Subcutaneous abdominal adipose tissue (tissue), 5 donors: ENCODE data around the gene SLX4IP.

Experiments
- H3K27ac ChIP-seq: one replicate; pipeline ENCODE4 v1.7.0; 2013; ENCODE audit warnings: low read depth, mild to moderate bottlenecking, inconsistent platforms, low read length, moderate library complexity
- H3K27me3 ChIP-seq, 5 donors: one replicate each; pipeline ENCODE4 v1.7.0; 2013; ENCODE audit warnings: low read length in 5 of 5, inconsistent platforms in 1 of 5; ENCODE audit not compliant: control insufficient read depth in 5 of 5, insufficient read depth in 4 of 5
- H3K36me3 ChIP-seq, 5 donors: one replicate each; pipeline ENCODE4 v1.7.0; 2013; ENCODE audit warnings: low read length in 5 of 5; ENCODE audit not compliant: control insufficient read depth in 5 of 5, insufficient read depth in 5 of 5
- H3K4me1 ChIP-seq, 5 donors: one replicate each; pipeline ENCODE4 v1.7.0; 2013; ENCODE audit warnings: low read length in 5 of 5, mild to moderate bottlenecking in 3 of 5, moderate library complexity in 1 of 5; ENCODE audit not compliant: control insufficient read depth in 5 of 5, insufficient read depth in 5 of 5
- H3K4me3 ChIP-seq, 5 donors: one replicate each; pipeline ENCODE4 v1.7.0; 2013; ENCODE audit warnings: low read length in 5 of 5, low read depth in 1 of 5
- H3K9ac ChIP-seq, 5 donors: one replicate each; pipeline ENCODE4 v1.7.0; 2013; ENCODE audit warnings: low read length in 5 of 5, mild to moderate bottlenecking in 4 of 5, moderate library complexity in 3 of 5
- H3K9me3 ChIP-seq, 5 donors: one replicate each; pipeline ENCODE4 v1.7.0; 2013; ENCODE audit warnings: low read length in 5 of 5; ENCODE audit not compliant: control insufficient read depth in 5 of 5
- donor health status: healthy.
- donor health status: healthy.
- donor health status: healthy.
- donor health status: healthy.
- donor health status: healthy.

SLX4IP gene

GRCh38 chr20:10659651-10660601 lies 224.8 kb downstream of the SLX4IP start:
- H3K9ac ChIP-seq, result no peak overlapping the region
- H3K9me3 ChIP-seq, result no peaks in the 10 kb centered on the region
- no peak overlapping the region for H3K4me3 ChIP-seq
- no peaks in the 10 kb centered on the region for H3K27me3 ChIP-seq
- no peak overlapping the region for H3K27ac ChIP-seq
- peaks cover 7 to 94% (median 71%) of the 10 kb centered on the region in 5 donors for H3K36me3 ChIP-seq
- peaks cover 6 to 38% (median 18%) of the 10 kb centered on the region in 5 donors for H3K4me1 ChIP-seq

- Histone ChIP-seq H3K36me3 (peaks cover 7 to 91% (median 63%) of the 10 kb centered on the region in 5 donors), H3K4me1 (peaks cover 3 to 39% (median 18%) of the 10 kb centered on the region in 5 donors)
Measured at GRCh38 chr20:10660661-10661060, 225.6 kb downstream of the SLX4IP start.

DNA sequence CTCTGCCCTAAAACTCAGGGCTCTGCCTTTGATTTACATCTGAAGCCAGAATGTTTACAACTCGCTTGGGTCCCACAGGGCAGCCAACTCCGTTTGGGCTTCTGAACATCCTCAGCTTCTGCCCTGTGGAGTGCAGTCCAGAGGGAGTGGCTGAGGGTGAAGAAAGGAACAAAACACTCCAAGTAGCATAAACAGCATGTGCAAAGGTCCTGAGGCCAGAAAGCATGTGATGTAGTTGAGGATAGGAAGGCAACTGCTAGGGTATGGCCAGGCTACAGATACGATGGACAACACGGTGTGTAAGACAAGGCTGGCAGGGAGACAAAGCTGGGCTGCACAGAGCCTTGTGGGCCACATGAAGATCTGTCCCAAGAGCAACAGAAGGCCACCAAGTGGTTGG lies 226.2 kb downstream of the SLX4IP start:
- Histone ChIP-seq H3K36me3 (peaks cover 7 to 91% (median 59%) of the 10 kb centered on the region in 5 donors), H3K4me1 (peaks cover 3 to 45% (median 24%) of the 10 kb centered on the region in 5 donors), H3K27ac (no peak overlapping the region), H3K27me3 (no peaks in the 10 kb centered on the region), H3K9ac (no peak overlapping the region), H3K4me3 (no peak overlapping the region), H3K9me3 (no peaks in the 10 kb centered on the region)

More at GRCh38 chr20:10660661-10661060, 225.6 kb downstream of the SLX4IP start:
- Histone ChIP-seq H3K27ac (no peak overlapping the region), H3K9me3 (no peaks in the 10 kb centered on the region), H3K9ac (no peak overlapping the region), H3K4me3 (no peak overlapping the region), H3K27me3 (no peaks in the 10 kb centered on the region)

DNA sequence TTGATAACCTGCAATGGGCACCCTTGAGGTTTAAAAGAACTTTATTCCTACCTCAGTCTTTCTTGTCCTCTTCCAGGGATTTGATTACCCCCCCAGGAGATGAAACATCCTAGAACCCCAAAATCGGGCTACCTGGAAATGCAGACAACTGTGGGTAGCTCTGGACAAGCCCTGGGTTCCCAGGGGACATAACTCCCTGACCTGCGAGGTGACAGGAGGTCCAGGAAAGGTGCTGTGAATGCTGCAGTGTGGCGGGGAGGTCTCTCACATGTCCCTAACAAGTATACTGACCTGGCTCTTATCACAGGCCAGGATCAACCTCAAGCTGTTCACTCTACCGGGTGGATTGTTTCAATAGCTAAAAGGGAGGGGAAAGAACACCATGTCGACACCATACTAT lies 227.0 kb downstream of the SLX4IP start:
- Histone ChIP-seq H3K4me3 (no peak overlapping the region), H3K27me3 (no peaks in the 10 kb centered on the region), H3K27ac (no peak overlapping the region), H3K4me1 (peaks cover 3 to 51% (median 31%) of the 10 kb centered on the region in 5 donors), H3K9me3 (no peaks in the 10 kb centered on the region), H3K9ac (no peak overlapping the region), H3K36me3 (peaks cover 7 to 91% (median 56%) of the 10 kb centered on the region in 5 donors)

DNA sequence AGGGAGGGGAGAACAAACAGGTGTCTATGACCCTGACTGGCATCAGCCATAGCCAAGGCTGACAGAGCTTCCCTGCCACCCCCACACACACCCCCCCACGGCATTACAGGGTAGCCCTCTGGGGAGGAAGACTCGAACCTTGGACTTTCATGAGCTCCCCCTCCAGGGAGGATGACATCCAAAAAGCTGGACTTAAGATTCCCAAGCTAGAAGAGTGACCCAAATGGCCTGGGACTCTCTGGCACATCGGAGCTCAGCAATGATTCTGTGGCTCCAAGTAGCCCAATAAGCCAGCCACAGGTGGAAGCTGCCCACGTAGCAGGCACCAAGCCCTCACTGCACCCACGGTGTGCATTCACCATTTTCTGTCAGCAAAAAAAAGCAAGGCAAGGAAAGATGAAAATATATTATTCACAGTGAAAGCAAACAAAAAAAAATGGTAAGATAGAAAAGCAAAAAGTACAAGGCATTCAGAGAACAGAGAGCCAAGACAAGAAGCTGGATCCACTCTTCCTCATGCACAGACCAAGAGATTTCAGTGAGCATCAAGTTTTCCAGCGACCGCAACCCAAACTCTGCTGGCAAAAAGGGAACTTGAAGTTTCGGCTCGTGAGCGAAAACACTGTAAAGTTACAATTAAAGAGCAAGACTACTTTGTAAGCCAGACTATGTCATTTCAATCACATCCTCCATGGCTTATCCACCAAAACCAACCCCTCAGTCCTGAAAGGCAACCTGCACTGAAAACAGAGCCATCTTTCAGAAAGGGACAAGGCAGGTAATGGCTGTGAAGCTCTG lies 227.8 kb downstream of the SLX4IP start:
- no peak overlapping the region for H3K27ac ChIP-seq
- H3K4me3 ChIP-seq, result no peak overlapping the region
- no peaks in the 10 kb centered on the region for H3K27me3 ChIP-seq
- H3K9me3 ChIP-seq, result no peaks in the 10 kb centered on the region
- H3K4me1 ChIP-seq, result peaks cover 7 to 58% (median 38%) of the 10 kb centered on the region in 5 donors
- H3K36me3 ChIP-seq, result peaks cover under 1 to 91% (median 58%) of the 10 kb centered on the region in 5 donors
- no peak overlapping the region for H3K9ac ChIP-seq

DNA sequence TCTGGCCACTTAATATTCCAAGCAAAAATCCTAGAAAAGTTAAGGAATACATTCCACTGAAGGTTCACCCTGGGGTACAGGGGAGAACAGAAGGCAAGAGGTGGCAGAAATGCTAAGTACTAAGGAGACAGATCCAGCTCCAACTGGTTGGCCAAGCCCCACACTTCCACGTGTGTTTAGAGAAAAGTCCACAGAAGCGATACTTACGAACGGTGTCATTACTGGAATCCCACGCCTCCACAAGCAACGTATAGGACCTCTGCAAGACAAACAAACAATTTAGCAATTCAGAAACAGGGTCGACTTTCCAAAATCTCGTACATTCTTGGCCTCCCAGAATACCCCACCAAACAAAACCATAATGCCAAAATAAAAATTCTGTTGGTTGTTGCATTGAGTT lies 228.7 kb downstream of the SLX4IP start:
- Histone ChIP-seq H3K9ac (no peak overlapping the region), H3K27ac (no peak overlapping the region), H3K36me3 (peaks cover 1 to 91% (median 58%) of the 10 kb centered on the region in 5 donors), H3K27me3 (no peaks in the 10 kb centered on the region), H3K4me1 (peaks cover 7 to 62% (median 39%) of the 10 kb centered on the region in 5 donors), H3K4me3 (no peak overlapping the region), H3K9me3 (no peaks in the 10 kb centered on the region)

GRCh38 chr20:10665027-10665561 lies 230.0 kb downstream of the SLX4IP start:
- no peaks in the 10 kb centered on the region for H3K9me3 ChIP-seq
- no peak overlapping the region for H3K4me3 ChIP-seq
- H3K27me3 ChIP-seq, result no peaks in the 10 kb centered on the region
- peaks cover 5 to 86% (median 52%) of the 10 kb centered on the region in 5 donors for H3K36me3 ChIP-seq
- H3K9ac ChIP-seq, result no peak overlapping the region
- H3K4me1 ChIP-seq, result peaks cover 7 to 72% (median 43%) of the 10 kb centered on the region in 5 donors
- no peak overlapping the region for H3K27ac ChIP-seq

DNA sequence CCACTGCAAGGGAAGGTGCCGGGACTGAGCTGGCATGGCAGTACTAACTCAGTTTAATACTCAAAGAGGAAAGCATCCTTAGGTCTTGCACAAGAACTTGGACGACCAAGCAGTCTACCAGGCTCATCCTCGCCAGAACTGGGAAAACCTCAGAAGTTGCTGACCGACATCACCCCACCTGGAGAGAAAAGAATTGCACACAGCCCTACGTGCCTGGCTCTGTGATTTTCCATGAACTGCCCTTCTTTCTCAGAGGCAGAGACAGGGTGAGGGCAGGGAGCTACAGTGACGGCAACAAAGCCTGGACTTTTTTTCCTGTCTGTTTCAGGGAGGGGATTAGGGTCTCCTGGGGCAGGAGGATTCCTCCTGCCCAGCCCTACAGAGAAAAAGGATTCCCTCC lies 230.7 kb downstream of the SLX4IP start:
- Histone ChIP-seq H3K4me3 (peak overlapping the region in 1 of 5 donors; percentile 18), H3K9me3 (no peaks in the 10 kb centered on the region), H3K36me3 (peaks cover 5 to 79% (median 45%) of the 10 kb centered on the region in 5 donors), H3K27ac (peak overlapping the region; percentile 63), H3K27me3 (no peaks in the 10 kb centered on the region), H3K9ac (no peak overlapping the region), H3K4me1 (peaks cover 9 to 73% (median 48%) of the 10 kb centered on the region in 5 donors)

- Histone ChIP-seq H3K4me3 (peak overlapping the region in 2 of 5 donors; percentile 22 to 40), H3K36me3 (peaks cover 5 to 73% (median 39%) of the 10 kb centered on the region in 5 donors), H3K9me3 (no peaks in the 10 kb centered on the region), H3K27me3 (no peaks in the 10 kb centered on the region), H3K9ac (no peak overlapping the region), H3K27ac (peak overlapping the region; percentile 63), H3K4me1 (peaks cover 12 to 76% (median 53%) of the 10 kb centered on the region in 5 donors)
Measured at GRCh38 chr20:10666221-10667076, 231.3 kb downstream of the SLX4IP start.
